ENCODE data around the gene MTUS2.

DNA sequence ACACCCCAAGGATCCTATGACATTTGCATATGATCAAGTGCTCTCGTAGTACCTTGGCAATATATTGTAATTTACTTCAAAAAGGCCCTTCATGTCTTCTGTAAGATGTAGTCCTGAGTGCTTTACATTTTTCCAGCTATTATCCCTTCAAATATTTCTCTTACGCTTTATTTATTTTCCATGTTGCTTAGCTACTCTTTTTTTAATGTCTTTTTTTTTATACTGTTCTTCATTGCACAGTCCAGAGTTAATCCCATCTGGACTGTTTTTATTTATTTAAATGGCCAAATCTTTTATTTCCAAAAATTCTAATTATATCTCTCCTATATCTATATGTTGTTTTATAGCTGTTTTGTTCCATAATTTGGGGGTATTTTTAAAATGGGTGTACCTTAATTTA is 404.1 kb downstream of the MTUS2 start:
- TF ChIP-seq, protein P1, sequence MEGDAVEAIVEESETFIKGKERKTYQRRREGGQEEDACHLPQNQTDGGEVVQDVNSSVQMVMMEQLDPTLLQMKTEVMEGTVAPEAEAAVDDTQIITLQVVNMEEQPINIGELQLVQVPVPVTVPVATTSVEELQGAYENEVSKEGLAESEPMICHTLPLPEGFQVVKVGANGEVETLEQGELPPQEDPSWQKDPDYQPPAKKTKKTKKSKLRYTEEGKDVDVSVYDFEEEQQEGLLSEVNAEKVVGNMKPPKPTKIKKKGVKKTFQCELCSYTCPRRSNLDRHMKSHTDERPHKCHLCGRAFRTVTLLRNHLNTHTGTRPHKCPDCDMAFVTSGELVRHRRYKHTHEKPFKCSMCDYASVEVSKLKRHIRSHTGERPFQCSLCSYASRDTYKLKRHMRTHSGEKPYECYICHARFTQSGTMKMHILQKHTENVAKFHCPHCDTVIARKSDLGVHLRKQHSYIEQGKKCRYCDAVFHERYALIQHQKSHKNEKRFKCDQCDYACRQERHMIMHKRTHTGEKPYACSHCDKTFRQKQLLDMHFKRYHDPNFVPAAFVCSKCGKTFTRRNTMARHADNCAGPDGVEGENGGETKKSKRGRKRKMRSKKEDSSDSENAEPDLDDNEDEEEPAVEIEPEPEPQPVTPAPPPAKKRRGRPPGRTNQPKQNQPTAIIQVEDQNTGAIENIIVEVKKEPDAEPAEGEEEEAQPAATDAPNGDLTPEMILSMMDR (IDR thresholded peaks at IDR 0.05; ENCODE audit: poor library complexity): no peak
- TF ChIP-seq EZH2 (IDR thresholded peaks at IDR 0.05; ENCODE audit: borderline replicate concordance) (no peak), EZH2phosphoT487 (IDR thresholded peaks at IDR 0.05; ENCODE audit: low read depth, severe bottlenecking, unreplicated experiment) (no peak)

Data from hepatocyte (in vitro differentiated cells).